Esophagus muscularis mucosa (tissue), 4 donors: ENCODE data around the gene CUL3.

Experiments
- CTCF ChIP-seq, 3 experiments: fragments of 200-600 bp in 2 of 3; fragments of 450-650 bp in 1 of 3; sonication (generic) in 2 of 3; IDR thresholded peaks; one replicate each; pipeline ENCODE4 v1.5.1; 2017 to 2019; ENCODE audit warnings: antibody characterized with exemption in 3 of 3, mild to moderate bottlenecking in 2 of 3, moderate library complexity in 1 of 3
- EP300 ChIP-seq: sonication (generic); formaldehyde crosslinking; IDR thresholded peaks from one replicate; pipeline ENCODE4 v1.6.1; 2017; ENCODE audit warnings: antibody characterized with exemption
- POLR2A ChIP-seq: fragments of 450-650 bp; IDR thresholded peaks from one replicate; pipeline ENCODE4 v1.6.1; 2017; ENCODE audit warnings: antibody characterized with exemption, moderate library complexity, mild to moderate bottlenecking, low read depth

- no peak for TF ChIP-seq POLR2A
- TF ChIP-seq CTCF (IDR thresholded peaks at IDR 0.05): no peak
- no peak for TF ChIP-seq EP300
Observed at GRCh38 chr2:224444021-224444420, 141.1 kb downstream of the CUL3 start.
